Neuronal stem cell (in vitro differentiated cells): ENCODE measurements around the gene NT5E.

Experiments used
- DNase-seq: peaks from one replicate; pipeline ENCODE4 v3.0.0-alpha.2; 2013; ENCODE audit warnings: low spot score
- H2AFZ ChIP-seq: one replicate; pipeline ENCODE4 v1.6.1; 2013; ENCODE audit warnings: mild to moderate bottlenecking, low read length, inconsistent platforms
- H2AK5ac ChIP-seq: 2 replicates; pipeline ENCODE4 v1.6.1; 2013; ENCODE audit warnings: low read depth, mild to moderate bottlenecking, inconsistent platforms, low read length, moderate library complexity, mixed read lengths
- H2BK120ac ChIP-seq: 2 replicates; pipeline ENCODE4 v1.6.1; 2013; ENCODE audit warnings: low read depth, mild to moderate bottlenecking, inconsistent platforms, low read length, moderate library complexity, mixed read lengths
- H2BK12ac ChIP-seq: one replicate; pipeline ENCODE4 v1.6.1; 2013; ENCODE audit warnings: low read length, inconsistent platforms
- H2BK15ac ChIP-seq: 2 replicates; pipeline ENCODE4 v1.6.1; 2013; ENCODE audit warnings: mild to moderate bottlenecking, low read length, inconsistent platforms, mixed read lengths
- H2BK5ac ChIP-seq: one replicate; pipeline ENCODE4 v1.6.1; 2013; ENCODE audit warnings: inconsistent platforms, mild to moderate bottlenecking, low read length, moderate library complexity
- H3K14ac ChIP-seq: one replicate; pipeline ENCODE4 v1.6.1; 2013; ENCODE audit warnings: low read length, inconsistent platforms
- H3K18ac ChIP-seq: 2 replicates; pipeline ENCODE4 v1.6.1; 2013; ENCODE audit warnings: low read length, inconsistent platforms
- H3K23ac ChIP-seq: 2 replicates; pipeline ENCODE4 v1.6.1; 2013; ENCODE audit warnings: low read depth, mild to moderate bottlenecking, mixed read lengths, low read length, inconsistent platforms; ENCODE audit not compliant: poor library complexity
- H3K27ac ChIP-seq: replicated peaks from 3 replicates; pipeline ENCODE4 v1.5.1; 2013; ENCODE audit warnings: low read length, inconsistent platforms
- H3K27me3 ChIP-seq, 3 experiments: 2 replicates each; pipeline ENCODE4 v1.6.1; 2013; ENCODE audit warnings: low read length in 3 of 3, mild to moderate bottlenecking in 2 of 3, inconsistent platforms in 1 of 3, low read depth in 1 of 3, mixed read lengths in 1 of 3, moderate library complexity in 1 of 3; ENCODE audit not compliant: control insufficient read depth in 3 of 3, insufficient read depth in 3 of 3
- H3K36me3 ChIP-seq, 2 donors: replicated peaks in 1 of 2; 2 replicates each; pipeline ENCODE4 v1.6.1; 2013; ENCODE audit warnings: low read length in 2 of 2; ENCODE audit not compliant: control insufficient read depth in 2 of 2, insufficient read depth in 2 of 2
- H3K4ac ChIP-seq: 2 replicates; pipeline ENCODE4 v1.6.1; 2013; ENCODE audit warnings: inconsistent platforms, mild to moderate bottlenecking, low read length, moderate library complexity
- H3K4me1 ChIP-seq, 2 donors: 1 replicate in 1 of 2; 2 replicates in 1 of 2; pipeline ENCODE4 v1.6.1; 2013; ENCODE audit warnings: low read length in 2 of 2, low read depth in 1 of 2; ENCODE audit not compliant: control insufficient read depth in 2 of 2, insufficient read depth in 1 of 2
- H3K4me2 ChIP-seq: one replicate; pipeline ENCODE4 v1.6.1; 2013; ENCODE audit warnings: mild to moderate bottlenecking, low read length, inconsistent platforms; ENCODE audit not compliant: insufficient read depth, poor library complexity, severe bottlenecking
- H3K4me3 ChIP-seq, 2 donors: 2 replicates each; pipeline ENCODE4 v1.5.1; 2013; ENCODE audit warnings: low read length in 2 of 2, mild to moderate bottlenecking in 2 of 2, inconsistent platforms in 1 of 2, moderate library complexity in 1 of 2
- H3K79me1 ChIP-seq: one replicate; pipeline ENCODE4 v1.6.1; 2013; ENCODE audit warnings: low read depth, mild to moderate bottlenecking, inconsistent platforms, low read length, moderate library complexity
- H3K9ac ChIP-seq: one replicate; pipeline ENCODE4 v1.6.1; 2013; ENCODE audit warnings: mild to moderate bottlenecking, low read depth, low read length, inconsistent platforms; ENCODE audit not compliant: poor library complexity
- H3K9me3 ChIP-seq, 2 donors: replicated peaks in 1 of 2; 2 replicates each; pipeline versions ENCODE3 to v1.6.1; 2013; ENCODE audit warnings: low read length in 2 of 2, mild to moderate bottlenecking in 2 of 2, inconsistent platforms in 1 of 2, low read depth in 1 of 2, mixed read lengths in 1 of 2, moderate library complexity in 1 of 2; ENCODE audit not compliant: control insufficient read depth in 2 of 2, insufficient read depth in 1 of 2
- H4K8ac ChIP-seq: one replicate; pipeline ENCODE4 v1.6.1; 2013; ENCODE audit warnings: low read depth, mild to moderate bottlenecking, inconsistent platforms, low read length, moderate library complexity
- H4K91ac ChIP-seq: one replicate; pipeline ENCODE4 v1.6.1; 2013; ENCODE audit warnings: low read length, low read depth, mild to moderate bottlenecking, inconsistent platforms; ENCODE audit not compliant: poor library complexity
- WGBS, 2 donors: extraction: QIAGEN DNeasy Blood & Tissue Kit; methylation state at CpG; one replicate each; pipeline ENCODE4 v1.1.7; 2013; ENCODE audit warnings: missing lambda C conversion rate in 2 of 2, mixed read lengths in 1 of 2; ENCODE audit not compliant: insufficient read length in 2 of 2, insufficient replicate concordance in 1 of 2; ENCODE audit errors: extremely low coverage in 2 of 2; 5-methylcytosine and 5-hydroxymethylcytosine counted together

Gene NT5E

DNA sequence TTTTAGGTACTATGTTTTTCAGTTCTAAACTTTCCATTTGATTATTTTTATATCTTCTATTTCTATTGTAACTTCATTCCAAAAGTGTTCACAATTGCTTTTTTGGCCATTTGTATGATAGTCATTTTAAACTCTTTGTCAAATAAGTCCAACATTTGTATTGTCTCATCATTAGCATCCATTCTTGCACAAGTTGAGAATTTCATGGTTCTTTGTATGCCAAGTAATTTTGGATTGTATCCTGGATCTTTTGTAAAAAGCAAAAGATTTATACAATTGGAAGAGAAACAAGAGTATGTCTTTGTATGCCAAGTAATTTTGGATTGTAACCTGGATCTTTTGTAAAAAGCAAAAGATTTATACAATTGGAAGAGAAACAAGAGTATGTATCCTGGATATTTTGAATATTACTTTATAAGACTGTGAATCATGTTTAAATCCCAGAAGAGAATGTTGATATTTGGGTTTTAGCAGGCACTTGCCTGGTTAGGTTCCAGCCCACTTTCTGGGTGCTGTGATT, 36.9 kb upstream of the NT5E start:
- peaks cover 0 to 3% of the 10 kb centered on the region in 2 donors for H3K4me1 ChIP-seq
- H3K14ac ChIP-seq: no peak overlapping the region
- no peak overlapping the region for H2AFZ ChIP-seq
- H2BK5ac ChIP-seq: no peak overlapping the region
- no peak overlapping the region for H3K4me3 ChIP-seq
- H2AK5ac ChIP-seq: no peak overlapping the region
- H2BK120ac ChIP-seq: no peak overlapping the region
- DNase-seq: no peak
- no peak overlapping the region for H3K9ac ChIP-seq
- H3K9me3 ChIP-seq: no peaks in the 10 kb centered on the region
- no peak overlapping the region for H3K23ac ChIP-seq
- H3K18ac ChIP-seq: no peak overlapping the region
- H2BK15ac ChIP-seq: no peak overlapping the region
- no peaks in the 10 kb centered on the region for H3K36me3 ChIP-seq
- no peaks in the 10 kb centered on the region for H3K79me1 ChIP-seq
- H3K27me3 ChIP-seq: no peaks in the 10 kb centered on the region
- no peak overlapping the region for H3K4me2 ChIP-seq
- H3K27ac ChIP-seq: no peak overlapping the region
- H3K4ac ChIP-seq: no peak overlapping the region
- no peak overlapping the region for H4K8ac ChIP-seq
- no peak overlapping the region for H4K91ac ChIP-seq
- H2BK12ac ChIP-seq: no peak overlapping the region

- H3K23ac ChIP-seq: no peak overlapping the region
- H3K4me2 ChIP-seq: no peak overlapping the region
- H3K18ac ChIP-seq: no peak overlapping the region
- H2BK12ac ChIP-seq: no peak overlapping the region
- H3K4me3 ChIP-seq: no peak overlapping the region
- no peaks in the 10 kb centered on the region for H3K9me3 ChIP-seq
- H4K91ac ChIP-seq: no peak overlapping the region
- no peaks in the 10 kb centered on the region for H3K79me1 ChIP-seq
- H3K9ac ChIP-seq: no peak overlapping the region
- H2BK120ac ChIP-seq: no peak overlapping the region
- no peak overlapping the region for H3K4ac ChIP-seq
- H2BK5ac ChIP-seq: no peak overlapping the region
- H4K8ac ChIP-seq: no peak overlapping the region
- no peak overlapping the region for H3K27ac ChIP-seq
- peaks cover 0 to 3% of the 10 kb centered on the region in 2 donors for H3K4me1 ChIP-seq
- H3K36me3 ChIP-seq: no peaks in the 10 kb centered on the region
- no peak overlapping the region for H2AFZ ChIP-seq
- H2BK15ac ChIP-seq: no peak overlapping the region
- H3K14ac ChIP-seq: no peak overlapping the region
- H2AK5ac ChIP-seq: no peak overlapping the region
- WGBS, 2 donors: no CpG with 5 or more reads among the region's 1 CpG
- no peak for DNase-seq
- no peaks in the 10 kb centered on the region for H3K27me3 ChIP-seq
Measured at GRCh38 chr6:85416049-85416448, 33.8 kb upstream of the NT5E start.

DNA sequence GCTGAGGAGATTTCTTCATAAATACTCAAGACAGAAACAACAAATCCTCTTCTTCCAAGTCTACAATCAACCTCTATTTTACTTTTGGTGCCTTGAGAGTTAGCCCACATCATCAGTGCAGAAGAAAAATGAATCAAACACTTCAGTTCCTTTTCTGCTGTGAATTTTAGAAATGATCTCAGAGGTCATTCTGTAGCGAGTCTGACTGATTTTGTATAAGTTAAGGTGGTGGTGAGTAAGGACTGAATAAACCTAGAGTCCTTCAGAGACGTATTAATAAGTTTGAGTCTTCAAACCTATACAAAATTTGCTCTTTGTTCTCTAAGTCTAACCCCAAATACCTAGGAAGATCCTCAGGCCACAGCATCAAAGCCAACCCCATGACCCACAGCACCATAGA, 33.1 kb upstream of the NT5E start:
- Histone ChIP-seq H2AK5ac (no peak overlapping the region), H4K8ac (no peak overlapping the region), H3K4ac (no peak overlapping the region), H3K36me3 (no peaks in the 10 kb centered on the region), H3K4me2 (no peak overlapping the region), H3K27me3 (no peaks in the 10 kb centered on the region), H3K79me1 (no peaks in the 10 kb centered on the region), H3K4me3 (no peak overlapping the region), H3K9me3 (no peaks in the 10 kb centered on the region), H3K18ac (no peak overlapping the region), H2BK120ac (no peak overlapping the region), H3K27ac (no peak overlapping the region), H2BK15ac (no peak overlapping the region), H3K4me1 (peaks cover 0 to 3% of the 10 kb centered on the region in 2 donors), H2BK5ac (no peak overlapping the region), H3K14ac (no peak overlapping the region), H2BK12ac (no peak overlapping the region), H4K91ac (no peak overlapping the region), H3K9ac (no peak overlapping the region), H3K23ac (no peak overlapping the region), H2AFZ (no peak overlapping the region)
- WGBS, 2 donors: no CpG with 5 or more reads among the region's 2 CpGs
- DNase-seq: no peak

DNA sequence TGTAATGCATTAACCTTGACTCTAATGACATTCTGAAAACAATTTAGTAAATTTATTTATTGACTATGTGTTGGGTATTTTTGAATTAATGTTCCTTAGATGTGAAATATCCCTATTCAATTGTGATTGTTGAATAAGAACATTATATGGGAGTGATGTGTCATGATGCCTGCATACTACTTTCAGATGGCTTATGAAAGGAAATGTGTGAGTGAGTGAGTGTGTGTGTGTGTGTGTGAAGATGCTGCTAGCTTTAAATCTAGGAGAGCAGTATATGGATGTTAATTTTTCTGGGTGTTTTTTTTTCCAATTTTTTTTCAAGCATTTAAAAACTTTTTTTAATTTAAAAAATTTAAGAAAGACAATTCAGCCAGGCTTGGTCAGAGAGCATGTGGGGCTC, 32.5 kb upstream of the NT5E start:
- Histone ChIP-seq H2AK5ac (no peak overlapping the region), H3K27me3 (no peaks in the 10 kb centered on the region), H3K36me3 (no peaks in the 10 kb centered on the region), H3K9ac (no peak overlapping the region), H2BK15ac (no peak overlapping the region), H3K9me3 (no peaks in the 10 kb centered on the region), H3K27ac (no peak overlapping the region), H3K18ac (no peak overlapping the region), H4K91ac (no peak overlapping the region), H3K23ac (no peak overlapping the region), H2BK120ac (no peak overlapping the region), H3K4me1 (peaks cover 0 to 3% of the 10 kb centered on the region in 2 donors), H3K4me3 (no peak overlapping the region), H2BK12ac (no peak overlapping the region), H2AFZ (no peak overlapping the region), H3K4me2 (no peak overlapping the region), H4K8ac (no peak overlapping the region), H3K14ac (no peak overlapping the region), H3K4ac (no peak overlapping the region), H2BK5ac (no peak overlapping the region), H3K79me1 (no peaks in the 10 kb centered on the region)
- DNase-seq: no peak
